Lower leg skin (tissue), 4 donors: ENCODE results near the gene HSPG2. TPM values are rescaled to one million over a fixed set of nuclear protein-coding genes. Genes with fewer than 3 reads are reported as not detected.

ENCODE experiments used
- DNase-seq, 2 donors: peaks; one replicate each; pipeline ENCODE4 v3.0.0-alpha.2; 2019; ENCODE audit warnings: low spot score in 2 of 2
- H3K4me3 ChIP-seq: fragments of 200-600 bp; sonication (generic); 2 replicates; pipeline ENCODE4 v1.5.1; 2017; ENCODE audit warnings: mild to moderate bottlenecking, low read depth; ENCODE audit not compliant: poor library complexity, severe bottlenecking
- CTCF ChIP-seq, 3 donors: fragments of 450-650 bp; IDR thresholded peaks; one replicate each; pipeline ENCODE4 v1.5.1; 2016; ENCODE audit warnings: antibody characterized with exemption in 3 of 3, mild to moderate bottlenecking in 3 of 3, moderate library complexity in 2 of 3
- POLR2A ChIP-seq, 2 donors: fragments of 450-650 bp; IDR thresholded peaks; one replicate each; pipeline ENCODE4 v1.6.1; 2016 to 2017; ENCODE audit warnings: antibody characterized with exemption in 2 of 2, mild to moderate bottlenecking in 1 of 2, moderate library complexity in 1 of 2
- WGBS, 2 donors: methylation state at CpG; one replicate each; pipeline ENCODE4 v1.1.5; 2018; 5-methylcytosine and 5-hydroxymethylcytosine counted together
- intact Hi-C: fragments of 100-400 bp; cut with DNase I; formaldehyde crosslinking; loops from one replicate; pipeline ENCODE4 v1.15.0; 2023; ENCODE audit warnings: low total_unique reads
- total RNA-seq, 4 donors: library from RNA; depleted of rRNA; stranded (reverse); fragments of >200 nt; gene quantifications; one replicate each; pipeline ENCODE4 v1.1.0, GENCODE V29; 2016

The HSPG2 gene
- total RNA-seq, 4 donors from 2014 or later, result 67.9 to 171 (median 99.6) TPM

GRCh38 chr1:21907079-21907418 lies 30.1 kb downstream of the HSPG2 start:
- DNase-seq, result no peak
- 89 to 92% methylated on average over 9 of the region's 9 CpGs for WGBS, 2 donors
- H3K4me3 ChIP-seq, result no peak overlapping the region
- TF ChIP-seq CTCF (IDR thresholded peaks at IDR 0.05), result no peak
- no peak for TF ChIP-seq POLR2A (IDR thresholded peaks at IDR 0.05)
- intact Hi-C loops, result no loop called here

GRCh38 chr1:21906173-21907078 lies 30.7 kb downstream of the HSPG2 start:
- 47 to 61% methylated on average over 17 to 21 of the region's 21 CpGs for WGBS, 2 donors
- H3K4me3 ChIP-seq, result no peak overlapping the region
- DNase-seq, result peak; percentile 85 to 97
- intact Hi-C loops, result no loop called here
- TF ChIP-seq POLR2A (IDR thresholded peaks at IDR 0.05), result no peak
- no peak for TF ChIP-seq CTCF (IDR thresholded peaks at IDR 0.05)

- 61 to 71% methylated on average over 17 to 19 of the region's 22 CpGs for WGBS, 2 donors
- TF ChIP-seq CTCF (IDR thresholded peaks at IDR 0.05), result no peak
- TF ChIP-seq POLR2A (IDR thresholded peaks at IDR 0.05), result no peak
- DNase-seq, result peak in 1 of 2 donors; percentile 69
- intact Hi-C loops, result no loop called here
- no peak overlapping the region for H3K4me3 ChIP-seq
Observed at GRCh38 chr1:21904704-21905520, 32.2 kb downstream of the HSPG2 start.

- TF ChIP-seq CTCF (IDR thresholded peaks at IDR 0.05) (no peak), POLR2A (IDR thresholded peaks at IDR 0.05) (no peak)
- H3K4me3 ChIP-seq, result no peak overlapping the region
- no peak for DNase-seq
- WGBS, 2 donors, result 45 to 52% methylated on average over 6 of the region's 6 CpGs
- intact Hi-C loops, result no loop called here
Observed at GRCh38 chr1:21904454-21904703, 32.7 kb downstream of the HSPG2 start.

GRCh38 chr1:21903638-21904453 lies 33.3 kb downstream of the HSPG2 start:
- no peak overlapping the region for H3K4me3 ChIP-seq
- intact Hi-C loops, result no loop called here
- WGBS, 2 donors, result 69 to 74% methylated on average over 26 of the region's 26 CpGs
- TF ChIP-seq POLR2A (IDR thresholded peaks at IDR 0.05), result no peak
- TF ChIP-seq CTCF (IDR thresholded peaks at IDR 0.05), result no peak
- no peak for DNase-seq
